Heart left ventricle (tissue), 16 donors: ENCODE data around the gene TACC2. TPM values are rescaled to one million over a fixed set of nuclear protein-coding genes. Genes with fewer than 3 reads are reported as not detected.

Source experiments
- ATAC-seq, 4 donors: fragments of 200-7000 bp; cut with Tn5 transposase; one replicate each; pipeline ENCODE4 v1.9.1; 2020 to 2022; ENCODE audit warnings: moderate library complexity in 4 of 4, mild to moderate bottlenecking in 3 of 4, moderate number of reproducible peaks in 1 of 4
- DNase-seq, 5 donors: peaks; one replicate each; pipeline ENCODE4 v3.0.0-alpha.2; 2020
- H3K27ac ChIP-seq, 12 donors: fragments of 200-600 bp; sonication (generic) in 4 of 12; one replicate each; pipeline versions ENCODE4 v1.5.0 to v1.8.0; 2016 to 2022; ENCODE audit warnings: mild to moderate bottlenecking in 2 of 12
- H3K27me3 ChIP-seq, 9 donors: fragments of 200-600 bp; sonication (generic) in 2 of 9; one replicate each; pipeline versions ENCODE4 v1.5.1 to v1.8.0; 2016 to 2022; ENCODE audit warnings: mild to moderate bottlenecking in 3 of 9
- H3K36me3 ChIP-seq, 9 donors: fragments of 200-600 bp; sonication (generic) in 2 of 9; one replicate each; pipeline versions ENCODE4 v1.5.0 to v1.8.0; 2018 to 2022; ENCODE audit warnings: mild to moderate bottlenecking in 2 of 9
- H3K4me1 ChIP-seq, 12 donors: fragments of 200-600 bp; sonication (generic) in 4 of 12; one replicate each; pipeline versions ENCODE4 v1.5.0 to v1.8.0; 2016 to 2022; ENCODE audit warnings: mild to moderate bottlenecking in 3 of 12
- H3K4me3 ChIP-seq, 12 donors: fragments of 200-600 bp; sonication (generic) in 4 of 12; one replicate each; pipeline versions ENCODE4 v1.5.0 to v1.8.0; 2017 to 2022; ENCODE audit warnings: mild to moderate bottlenecking in 9 of 12, moderate library complexity in 4 of 12
- H3K9me3 ChIP-seq, 12 donors: fragments of 200-600 bp; sonication (generic) in 4 of 12; one replicate each; pipeline versions ENCODE4 v1.5.0 to v1.8.0; 2016 to 2022; ENCODE audit warnings: mild to moderate bottlenecking in 1 of 12
- POLR2A ChIP-seq, 2 donors: fragments of 450-650 bp; IDR thresholded peaks; one replicate each; pipeline ENCODE4 v1.6.1; 2017; ENCODE audit warnings: antibody characterized with exemption in 2 of 2, mild to moderate bottlenecking in 2 of 2, moderate library complexity in 2 of 2
- WGBS, 4 donors: extraction: QIAGEN DNeasy Blood & Tissue Kit in 2 of 4; methylation state at CpG; one replicate each; pipeline versions ENCODE4 v1.1.5 to v1.1.7; 2013 to 2018; 5-methylcytosine and 5-hydroxymethylcytosine counted together
- intact Hi-C, 10 donors: fragments of 100-400 bp; cut with DNase I; formaldehyde crosslinking; loops; one replicate each; pipeline versions ENCODE4 v1.11.1 to v1.14.2; 2022
- polyA plus RNA-seq, 2 donors: library from polyadenylated mRNA; stranded (reverse); fragments of 200-250 nt; gene quantifications; one replicate each; pipeline ENCODE4 v1.2.3, GENCODE V29; 2013
- total RNA-seq, 9 donors: library from RNA; depleted of rRNA in 2 of 9; stranded (reverse); fragments of >200 nt in 2 of 9; fragmentation: NEBNext Ultra II Directional in 3 of 9; extraction: Animal tissue kit (Norgen Biotek cat#: 25700) in 3 of 9; gene quantifications; one replicate each; pipeline versions ENCODE4 v1.1.0 to v1.2.4, GENCODE V29; 2016 to 2023
- TF ChIP-seq, protein P1 (sequence below), 12 donors: fragments of 200-600 bp; sonication (generic) in 4 of 12; IDR thresholded peaks; one replicate each; pipeline versions ENCODE4 v1.5.0 to v1.8.0; 2018 to 2022; ENCODE audit warnings: antibody characterized with exemption in 12 of 12, mild to moderate bottlenecking in 5 of 12
- donor health status: ischemic (EF 13 %, LVEDD 7.1; RV severe dilation, severe dysfunction).
- donor health status: healthy with polysubstance abuse.
- donor health status: DM: no; HTN: yes; CAD: no.
- donor health status: DM: no; HTN: no; CAD: no.
- donor health status: ischemic (EF 25% LVEDD 6.9; RV normal size, moderate dysfunction).
- donor health status: ischemic (EF 25% LVEDD 5.7; RV mildly dilated, moderate dysfunction).
- donor health status: healthy.
- donor health status: DM: yes; HTN: yes; CAD: no.
- donor health status: ischemic (EF 35%, LVEDD 5.7; RV mildly dilated, moderate dysfunction).
- donor health status: nonischemic (EF 11% LVEDD 7.7; RV severe dilation, severe dysfunction).
- donor health status: DM: yes; HTN: yes; CAD: no.
- donor health status: PGD.
- donor health status: ischemic (EF 29% LVEDD 5.4; RV normal size, mild dysfunction).
- donor health status: nonischemic (EF 23%, LVEDD 6.1; RV moderate dilation, normal function).

The TACC2 gene
- total and polyA plus RNA-seq, 11 donors = 96.7 to 456 (median 294) TPM

GRCh38 chr10:122113161-122113944 lies 124.4 kb downstream of the TACC2 start:
- intact Hi-C loops = loop anchor here in 9 of 10 donors (1.0 to 10.0 kb wide), 10 partner anchors 28 to 186 kb away; partner anchors contain the start of genes ATE1 (in 3 of the 9) and NSMCE4A (in 3 of the 9)
- DNase-seq (peak; percentile 80 to 86 (median 83)), ATAC-seq (peak; percentile 35 to 70 (median 62))
- TF ChIP-seq POLR2A (IDR thresholded peaks at IDR 0.05) = peak in 1 of 2 donors; percentile 94
- TF ChIP-seq, protein P1, sequence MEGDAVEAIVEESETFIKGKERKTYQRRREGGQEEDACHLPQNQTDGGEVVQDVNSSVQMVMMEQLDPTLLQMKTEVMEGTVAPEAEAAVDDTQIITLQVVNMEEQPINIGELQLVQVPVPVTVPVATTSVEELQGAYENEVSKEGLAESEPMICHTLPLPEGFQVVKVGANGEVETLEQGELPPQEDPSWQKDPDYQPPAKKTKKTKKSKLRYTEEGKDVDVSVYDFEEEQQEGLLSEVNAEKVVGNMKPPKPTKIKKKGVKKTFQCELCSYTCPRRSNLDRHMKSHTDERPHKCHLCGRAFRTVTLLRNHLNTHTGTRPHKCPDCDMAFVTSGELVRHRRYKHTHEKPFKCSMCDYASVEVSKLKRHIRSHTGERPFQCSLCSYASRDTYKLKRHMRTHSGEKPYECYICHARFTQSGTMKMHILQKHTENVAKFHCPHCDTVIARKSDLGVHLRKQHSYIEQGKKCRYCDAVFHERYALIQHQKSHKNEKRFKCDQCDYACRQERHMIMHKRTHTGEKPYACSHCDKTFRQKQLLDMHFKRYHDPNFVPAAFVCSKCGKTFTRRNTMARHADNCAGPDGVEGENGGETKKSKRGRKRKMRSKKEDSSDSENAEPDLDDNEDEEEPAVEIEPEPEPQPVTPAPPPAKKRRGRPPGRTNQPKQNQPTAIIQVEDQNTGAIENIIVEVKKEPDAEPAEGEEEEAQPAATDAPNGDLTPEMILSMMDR (IDR thresholded peaks at IDR 0.05) = peak in 10 of 12 donors; percentile 15 to 53 (median 46)
- H3K9me3 ChIP-seq = no peaks in the 10 kb centered on the region
- peak overlapping the region; percentile 64 to 92 (median 81) for H3K4me3 ChIP-seq
- peaks cover 4 to 63% (median 47%) of the 10 kb centered on the region in 12 donors for H3K4me1 ChIP-seq
- peak overlapping the region; percentile 97 to 100 (median 99) for H3K27ac ChIP-seq
- peaks cover 0 to 15% (median 0%) of the 10 kb centered on the region in 9 donors for H3K36me3 ChIP-seq
- WGBS, 4 donors = 1 to 4% (median 1%) methylated on average over 21 to 77 of the region's 77 CpGs
- H3K27me3 ChIP-seq = peaks cover 0 to 16% (median 0%) of the 10 kb centered on the region in 9 donors

DNA sequence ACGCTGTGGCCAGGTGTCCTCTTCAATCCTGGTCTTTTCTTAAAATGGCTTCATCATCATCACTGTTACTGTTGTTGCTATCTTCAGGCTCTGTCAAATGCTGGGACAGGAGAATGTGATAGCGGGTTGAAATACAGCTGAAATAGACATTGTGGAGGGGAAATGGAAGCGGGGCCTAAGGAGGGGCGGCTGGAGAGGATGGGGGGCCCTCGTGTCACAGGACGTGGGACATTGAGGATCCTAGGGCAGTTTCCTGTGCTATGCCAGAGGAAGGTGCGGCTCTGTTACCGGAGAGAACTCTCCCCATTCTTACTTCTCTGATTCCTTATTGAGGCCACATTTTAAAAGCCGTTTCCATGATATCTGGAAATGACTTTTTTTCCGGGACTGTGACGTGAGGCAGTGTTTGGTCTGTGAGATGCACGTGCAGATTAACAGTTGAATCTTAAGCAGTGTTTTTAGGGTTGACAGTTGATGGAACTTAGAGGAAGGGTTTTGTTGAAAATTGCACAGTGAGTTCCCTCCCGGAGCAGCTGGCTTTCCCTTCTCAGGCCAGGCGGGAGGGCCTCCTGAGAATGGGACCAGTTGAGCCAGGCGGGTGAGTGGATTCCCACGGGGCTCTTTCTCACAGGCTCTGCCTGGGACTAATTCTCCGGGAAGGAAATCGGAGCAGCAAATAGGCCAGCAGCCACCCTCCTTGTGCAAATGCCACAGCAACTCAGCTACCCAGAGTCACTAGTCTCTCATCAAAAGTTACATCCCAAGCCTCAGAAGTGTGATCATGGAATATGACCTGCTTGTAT lies 125.2 kb downstream of the TACC2 start:
- Histone ChIP-seq H3K4me1 (peaks cover 4 to 71% (median 50%) of the 10 kb centered on the region in 12 donors), H3K27ac (peak overlapping the region; percentile 97 to 100 (median 99)), H3K9me3 (no peaks in the 10 kb centered on the region), H3K4me3 (peak overlapping the region; percentile 64 to 92 (median 81)), H3K27me3 (peaks cover 0 to 16% (median 0%) of the 10 kb centered on the region in 9 donors), H3K36me3 (peaks cover 0 to 11% (median 0%) of the 10 kb centered on the region in 9 donors)
- intact Hi-C loops = loop anchor here in 9 of 10 donors (1.0 to 10.0 kb wide), 11 partner anchors 25 to 187 kb away; partner anchors contain the start of genes ATE1 (in 3 of the 9) and NSMCE4A (in 3 of the 9)
- ATAC-seq (peak in 1 of 4 donors; percentile 25), DNase-seq (peak in 4 of 5 donors; percentile 51 to 73 (median 66))
- WGBS, 4 donors = 16 to 21% (median 18%) methylated on average over 17 to 18 of the region's 18 CpGs
- TF ChIP-seq, protein P1 (IDR thresholded peaks at IDR 0.05) = no peak
- TF ChIP-seq POLR2A (IDR thresholded peaks at IDR 0.05) = no peak

DNA sequence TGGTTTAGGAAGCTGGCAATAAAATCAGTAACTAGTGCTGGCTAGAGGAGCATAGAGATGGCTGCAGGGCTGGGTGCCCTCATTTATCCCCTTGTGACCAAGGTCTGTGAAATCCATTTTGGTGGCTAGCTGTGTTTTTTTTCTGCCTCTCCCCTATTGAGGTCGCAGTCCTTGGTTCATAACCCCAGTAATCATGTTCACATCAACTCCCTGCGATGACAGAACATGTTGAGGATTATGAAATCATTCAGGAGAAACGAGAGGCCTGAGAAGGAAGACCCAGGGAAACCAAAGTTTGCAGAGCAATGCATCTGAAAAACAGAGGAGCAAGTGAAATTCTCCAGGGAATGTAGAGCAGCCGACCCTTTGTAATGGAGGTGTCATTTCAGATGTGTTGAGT lies 126.9 kb downstream of the TACC2 start:
- intact Hi-C loops = loop anchor here in 2 of 10 donors (2.0 to 10.0 kb wide), 2 partner anchors 23 to 141 kb away; partner anchors contain the start of gene NSMCE4A (in 1 of the 2)
- Histone ChIP-seq H3K4me3 (no peak overlapping the region), H3K4me1 (peaks cover 4 to 88% (median 55%) of the 10 kb centered on the region in 12 donors), H3K36me3 (peaks cover 0 to 12% (median 0%) of the 10 kb centered on the region in 9 donors), H3K9me3 (no peaks in the 10 kb centered on the region), H3K27me3 (peaks cover 0 to 16% (median 0%) of the 10 kb centered on the region in 9 donors), H3K27ac (peak overlapping the region; percentile 21 to 100 (median 99))
- no peak for TF ChIP-seq POLR2A (IDR thresholded peaks at IDR 0.05)
- TF ChIP-seq, protein P1 (IDR thresholded peaks at IDR 0.05) = no peak
- DNase-seq (no peak), ATAC-seq (no peak)
- 20 to 44% (median 28%) methylated on average over 4 of the region's 4 CpGs for WGBS, 4 donors
